ENCODE data around the gene SETMAR.
A peak's percentile ranks its signal among the peaks of the same experiment; 100 is the strongest.

- peak; percentile 32 for TF ChIP-seq CTCF (IDR thresholded peaks at IDR 0.05; ENCODE audit: low read depth, low read length, missing input control)
- TF ChIP-seq SP1 (IDR thresholded peaks at IDR 0.05), result no peak
- TF ChIP-seq GABPA (IDR thresholded peaks at IDR 0.05 in 1 of 2, conservative IDR thresholded peaks at IDR 0.05 in 1 of 2), result no peak
- TF ChIP-seq TAF1 (conservative IDR thresholded peaks at IDR 0.05), result no peak
- TF ChIP-seq YY1 (IDR thresholded peaks at IDR 0.05), result no peak
- peak; percentile 60 to 63 for TF ChIP-seq RAD21 (IDR thresholded peaks at IDR 0.05)
Observed at GRCh38 chr3:4271834-4272233, 31.3 kb upstream of the SETMAR start.
